ENCODE measurements around the gene ARSI.

DNA sequence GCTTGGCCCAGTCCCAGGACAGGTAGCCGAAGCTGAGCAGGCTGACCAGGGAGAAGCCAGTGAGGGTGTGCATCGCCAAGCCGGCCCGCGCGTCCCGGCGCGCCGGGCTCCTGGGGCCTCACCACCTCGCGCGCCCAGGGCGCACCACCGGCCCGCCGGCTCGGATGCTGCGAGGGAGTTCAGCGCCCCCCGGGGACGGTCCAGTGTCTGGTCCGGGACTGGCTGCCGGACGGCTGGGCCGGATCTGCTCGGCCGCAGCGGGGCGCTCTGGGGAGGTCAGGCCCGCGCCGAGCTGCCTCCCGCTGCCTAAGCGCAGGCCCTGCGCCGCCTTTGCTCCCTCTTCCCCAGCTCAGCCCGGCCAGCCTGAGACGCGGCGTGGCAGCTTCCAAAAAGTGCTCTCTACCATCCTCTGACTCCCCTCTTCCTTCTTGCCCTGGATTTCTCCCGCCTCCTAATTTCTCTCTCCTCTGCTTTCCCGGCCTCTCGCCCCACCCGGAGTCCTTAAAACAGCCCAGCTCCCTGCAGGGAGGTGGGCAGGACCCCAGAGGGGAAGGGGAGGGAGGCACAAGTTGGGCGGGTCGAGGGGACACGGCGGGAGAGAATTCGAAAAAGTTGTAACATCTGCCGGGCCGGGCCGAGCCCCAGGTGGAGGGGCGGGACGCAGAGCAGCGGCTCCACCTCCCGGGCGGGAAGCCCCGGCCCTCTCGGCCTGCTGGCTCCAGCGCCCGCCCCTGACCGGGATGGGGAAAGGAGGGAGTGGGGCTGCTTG, at the start of gene ARSI:
- TF ChIP-seq POLR2AphosphoS5 (IDR thresholded peaks at IDR 0.05), result no peak
- TF ChIP-seq CTCF (IDR thresholded peaks at IDR 0.05), result no peak
